Measurements from ENCODE around the gene RREB1.
A peak's percentile ranks its signal among the peaks of the same experiment; 100 is the strongest.

Gene RREB1

GRCh38 chr6:7108196-7108963 is 619 bp downstream of the RREB1 start:
- Histone ChIP-seq H3K4me3 (peak overlapping the region; percentile 96), H3K27ac (peak overlapping the region; percentile 97 to 99)
- TF ChIP-seq, protein P1, sequence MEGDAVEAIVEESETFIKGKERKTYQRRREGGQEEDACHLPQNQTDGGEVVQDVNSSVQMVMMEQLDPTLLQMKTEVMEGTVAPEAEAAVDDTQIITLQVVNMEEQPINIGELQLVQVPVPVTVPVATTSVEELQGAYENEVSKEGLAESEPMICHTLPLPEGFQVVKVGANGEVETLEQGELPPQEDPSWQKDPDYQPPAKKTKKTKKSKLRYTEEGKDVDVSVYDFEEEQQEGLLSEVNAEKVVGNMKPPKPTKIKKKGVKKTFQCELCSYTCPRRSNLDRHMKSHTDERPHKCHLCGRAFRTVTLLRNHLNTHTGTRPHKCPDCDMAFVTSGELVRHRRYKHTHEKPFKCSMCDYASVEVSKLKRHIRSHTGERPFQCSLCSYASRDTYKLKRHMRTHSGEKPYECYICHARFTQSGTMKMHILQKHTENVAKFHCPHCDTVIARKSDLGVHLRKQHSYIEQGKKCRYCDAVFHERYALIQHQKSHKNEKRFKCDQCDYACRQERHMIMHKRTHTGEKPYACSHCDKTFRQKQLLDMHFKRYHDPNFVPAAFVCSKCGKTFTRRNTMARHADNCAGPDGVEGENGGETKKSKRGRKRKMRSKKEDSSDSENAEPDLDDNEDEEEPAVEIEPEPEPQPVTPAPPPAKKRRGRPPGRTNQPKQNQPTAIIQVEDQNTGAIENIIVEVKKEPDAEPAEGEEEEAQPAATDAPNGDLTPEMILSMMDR (IDR thresholded peaks at IDR 0.05): no peak
- peak; percentile 81 for DNase-seq (ENCODE audit: low spot score)

DNA sequence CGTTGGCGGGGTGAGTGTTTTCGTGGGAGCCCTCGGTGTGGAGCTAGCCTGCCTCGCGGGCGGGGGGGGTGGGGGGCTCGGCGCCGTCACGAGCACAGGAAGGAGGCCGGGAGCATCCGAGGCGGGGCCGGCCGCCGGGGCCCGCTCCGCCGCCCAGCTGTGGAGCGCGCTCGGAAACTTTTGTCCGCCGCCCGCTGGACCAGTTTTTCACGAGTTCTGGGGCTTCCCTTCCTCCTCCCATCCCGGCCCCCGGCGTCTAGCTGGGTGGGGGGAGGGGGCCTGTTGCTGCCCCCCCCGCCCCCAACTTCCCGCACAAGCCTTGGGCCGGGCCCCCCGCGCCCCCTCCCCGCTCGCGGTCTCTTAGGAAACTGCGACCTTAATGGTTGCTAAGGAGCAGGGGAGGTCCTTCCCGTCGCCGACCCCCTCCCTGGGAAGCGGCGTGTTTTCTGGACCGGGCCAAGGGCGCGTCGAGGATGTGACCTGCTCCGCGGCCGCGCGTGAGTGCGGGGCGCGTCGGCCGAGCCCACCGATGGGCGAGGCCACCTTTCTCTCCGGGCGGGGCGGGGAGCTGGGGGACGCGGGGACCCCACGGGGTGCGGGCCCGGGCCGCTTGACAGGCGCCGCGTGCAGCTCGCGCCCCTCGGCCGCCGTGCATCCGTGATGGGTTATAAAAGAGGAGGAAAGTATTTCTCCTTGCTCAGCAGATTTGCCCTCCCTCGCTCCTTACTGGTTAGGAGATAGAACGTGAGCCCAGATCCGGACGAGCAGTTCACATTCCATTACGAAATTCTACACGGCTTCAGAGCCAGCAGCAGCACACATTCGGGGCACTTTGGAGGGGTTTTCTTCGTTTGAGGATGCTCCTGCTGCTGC is 1.4 kb downstream of the RREB1 start:
- TF ChIP-seq, protein P1 (IDR thresholded peaks at IDR 0.05): no peak
- DNase-seq (ENCODE audit: low spot score): peak; percentile 78
- Histone ChIP-seq H3K4me3 (peak overlapping the region; percentile 96), H3K27ac (peak overlapping the region; percentile 97 to 99)

DNA sequence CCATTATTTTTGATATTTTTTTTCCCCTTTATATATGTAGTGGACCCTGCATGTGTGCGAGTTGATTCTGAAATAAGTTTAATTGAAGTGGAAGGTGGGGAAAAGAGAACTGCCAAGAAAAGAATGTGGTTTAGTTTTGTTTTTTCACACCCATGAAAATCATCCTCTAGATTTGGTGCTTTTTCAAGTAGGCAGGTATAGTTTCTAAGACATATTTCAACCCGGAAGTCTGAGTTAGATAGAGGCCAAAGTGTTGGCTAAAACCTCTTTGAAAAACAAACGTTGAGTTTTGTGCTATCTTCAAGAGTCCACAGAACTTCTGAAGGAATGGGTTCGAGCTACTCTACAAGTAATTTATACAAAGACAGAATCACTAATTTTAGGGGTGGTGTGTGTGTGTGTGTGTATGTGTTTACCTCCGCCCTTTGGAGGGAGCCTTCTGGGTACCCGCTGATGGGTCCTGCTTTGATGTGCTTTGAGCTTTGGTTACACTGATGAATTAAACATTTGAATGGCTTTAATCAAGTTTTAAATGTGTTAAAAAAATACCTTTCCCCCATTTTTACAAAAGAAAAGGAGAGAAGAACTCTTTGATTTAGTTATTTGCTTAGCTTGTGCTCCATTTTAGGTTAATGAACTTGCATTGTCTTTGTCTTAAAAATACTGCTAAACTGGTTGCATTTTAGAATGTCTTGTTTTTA is 2.5 kb downstream of the RREB1 start:
- TF ChIP-seq, protein P1 (IDR thresholded peaks at IDR 0.05): no peak
- Histone ChIP-seq H3K4me3 (peak overlapping the region; percentile 96), H3K27ac (peak overlapping the region; percentile 97 to 99)
- no peak for DNase-seq (ENCODE audit: low spot score)

GRCh38 chr6:7111095-7111690 is 3.4 kb downstream of the RREB1 start:
- H3K27ac ChIP-seq: no peak overlapping the region

GRCh38 chr6:7112171-7112570 is 4.4 kb downstream of the RREB1 start:
- DNase-seq (ENCODE audit: low spot score): no peak
- Histone ChIP-seq H3K4me3 (no peak overlapping the region), H3K27ac (no peak overlapping the region)
- TF ChIP-seq, protein P1 (IDR thresholded peaks at IDR 0.05): no peak

More at GRCh38 chr6:7111095-7111690, 3.4 kb downstream of the RREB1 start:
- H3K4me3 ChIP-seq: no peak overlapping the region
- TF ChIP-seq, protein P1 (IDR thresholded peaks at IDR 0.05): no peak
- no peak for DNase-seq (ENCODE audit: low spot score)

DNA sequence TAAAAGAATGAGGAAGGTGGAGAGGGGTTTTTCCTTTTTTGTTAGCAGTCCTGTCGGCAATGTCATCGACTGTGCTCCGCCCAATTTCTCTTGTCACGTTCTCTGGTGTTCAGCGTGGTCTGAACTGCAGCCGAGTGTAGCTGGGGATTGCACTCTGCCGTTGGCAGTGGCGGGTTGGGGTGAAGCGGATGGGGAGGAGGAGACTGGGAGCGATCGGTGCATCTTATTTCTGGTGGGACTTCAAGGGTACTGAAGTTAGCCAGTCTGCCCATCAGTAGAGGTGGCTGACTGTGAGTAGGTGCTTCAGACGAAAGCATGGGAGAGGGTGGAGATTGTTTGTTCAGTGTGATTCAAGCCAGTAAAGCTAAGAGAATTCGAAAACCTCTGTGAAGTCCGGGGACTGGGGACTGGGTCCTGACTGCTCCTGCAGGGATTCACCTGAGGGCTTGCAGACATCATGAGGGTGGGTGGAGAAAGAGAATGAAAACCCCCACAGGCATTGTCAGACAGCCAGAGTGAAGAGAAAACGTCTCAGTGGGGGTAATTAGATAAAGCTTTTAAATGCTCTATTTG is 5.1 kb downstream of the RREB1 start:
- no peak overlapping the region for H3K4me3 ChIP-seq
- TF ChIP-seq, protein P1 (IDR thresholded peaks at IDR 0.05): no peak
- H3K27ac ChIP-seq: no peak overlapping the region
- no peak for DNase-seq (ENCODE audit: low spot score)
